OCI-LY1 (cell line): ENCODE measurements around the gene GALNTL6.

Experiments used
- H2AFZ ChIP-seq: fragments of 200-600 bp; sonication (generic), shearing (Covaris generic); 2 replicates; pipeline ENCODE4 v1.6.0; 2014; ENCODE audit warnings: antibody characterized with exemption, mild to moderate bottlenecking, low read length
- H3F3A ChIP-seq: fragments of 200-600 bp; sonication (generic), shearing (Covaris generic); 2 replicates; pipeline ENCODE4 v1.6.0; 2014; ENCODE audit warnings: mild to moderate bottlenecking, antibody characterized with exemption, low read length, moderate library complexity; ENCODE audit not compliant: insufficient read depth
- H3K27ac ChIP-seq: fragments of 200-600 bp; sonication (generic); 2 replicates; pipeline ENCODE4 v1.5.1; 2014; ENCODE audit warnings: low read length, mixed run types, mild to moderate bottlenecking, low read depth; ENCODE audit not compliant: poor library complexity, severe bottlenecking
- H3K27me3 ChIP-seq: fragments of 200-600 bp; sonication (generic); 2 replicates; pipeline ENCODE4 v1.6.0; 2014; ENCODE audit warnings: antibody characterized with exemption, mild to moderate bottlenecking, low read length, moderate library complexity; ENCODE audit not compliant: insufficient read depth
- H3K36me3 ChIP-seq: fragments of 200-600 bp; sonication (generic); 2 replicates; pipeline ENCODE4 v1.6.1; 2014; ENCODE audit warnings: mild to moderate bottlenecking, antibody characterized with exemption, low read length, moderate library complexity, mixed read lengths; ENCODE audit not compliant: insufficient read depth
- H3K4me1 ChIP-seq: fragments of 200-600 bp; sonication (generic); 2 replicates; pipeline ENCODE4 v1.5.1; 2014; ENCODE audit warnings: mild to moderate bottlenecking, low read length, moderate library complexity; ENCODE audit not compliant: insufficient read depth, severe bottlenecking
- H3K4me2 ChIP-seq: fragments of 200-600 bp; sonication (generic), shearing (Covaris generic); 2 replicates; pipeline ENCODE4 v1.6.1; 2014; ENCODE audit warnings: low read length
- H3K4me3 ChIP-seq: fragments of 200-600 bp; sonication (generic); 2 replicates; pipeline ENCODE4 v1.5.1; 2014; ENCODE audit warnings: low read length, low read depth, mild to moderate bottlenecking, mixed read lengths; ENCODE audit not compliant: poor library complexity, severe bottlenecking
- H3K79me2 ChIP-seq: fragments of 200-600 bp; shearing (Covaris generic); 2 replicates; pipeline ENCODE4 v1.6.1; 2016; ENCODE audit warnings: mixed run types, low read length, mixed read lengths; ENCODE audit not compliant: insufficient read depth
- H3K9ac ChIP-seq: fragments of 200-600 bp; sonication (generic), shearing (Covaris generic); 2 replicates; pipeline ENCODE4 v1.6.1; 2014; ENCODE audit warnings: mild to moderate bottlenecking, low read length, mixed read lengths
- H3K9me2 ChIP-seq: fragments of 200-600 bp; sonication (generic), shearing (Covaris generic); 2 replicates; pipeline ENCODE4 v1.6.1; 2014; ENCODE audit warnings: low read depth, mild to moderate bottlenecking, low read length, mixed read lengths
- H3K9me3 ChIP-seq: fragments of 200-600 bp; shearing (Covaris generic); 2 replicates; pipeline ENCODE4 v1.6.1; 2014; ENCODE audit warnings: low read length, mixed read lengths
- H4K20me1 ChIP-seq: fragments of 200-600 bp; sonication (generic), shearing (Covaris generic); 2 replicates; pipeline ENCODE4 v1.6.0; 2016; ENCODE audit warnings: mild to moderate bottlenecking, low read length; ENCODE audit not compliant: insufficient read depth
- CTCF ChIP-seq: fragments of 200-600 bp; sonication (generic), shearing (Covaris generic); IDR thresholded peaks from 2 replicates; pipeline ENCODE4 v1.5.1; 2017; ENCODE audit warnings: mild to moderate bottlenecking, antibody characterized with exemption, low read length, moderate library complexity, mixed read lengths
- EZH2 ChIP-seq: fragments of 200-600 bp; sonication (generic), shearing (Covaris generic); IDR thresholded peaks from 2 replicates; pipeline ENCODE4 v1.8.0; 2017; ENCODE audit warnings: borderline replicate concordance, mixed run types, mild to moderate bottlenecking, antibody characterized with exemption, low read length, moderate library complexity, mixed read lengths

GALNTL6 gene

DNA sequence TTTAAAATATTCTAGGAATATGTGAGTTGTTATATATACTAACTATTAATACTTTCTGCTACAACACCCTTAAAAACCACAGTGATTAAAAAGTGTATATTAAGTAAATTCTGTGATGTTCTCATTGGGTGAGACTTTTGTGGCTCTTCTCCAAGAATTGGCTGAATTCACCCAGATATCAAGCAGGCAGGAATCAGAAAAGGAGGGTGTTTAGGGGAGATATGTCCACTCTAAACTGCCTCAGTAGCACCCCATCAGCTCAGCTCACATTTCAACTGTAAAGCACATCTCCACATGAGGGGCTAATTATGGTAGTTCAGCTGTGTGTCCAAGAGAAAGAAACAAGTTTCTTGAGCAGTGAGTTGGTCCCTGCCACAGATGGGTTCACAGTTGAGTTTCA is 165.0 kb downstream of the GALNTL6 start:
- no peaks in the 10 kb centered on the region for H3K9me3 ChIP-seq
- no peaks in the 10 kb centered on the region for H3K27me3 ChIP-seq
- no peak overlapping the region for H3K4me2 ChIP-seq
- no peaks in the 10 kb centered on the region for H4K20me1 ChIP-seq
- H3K4me1 ChIP-seq = no peaks in the 10 kb centered on the region
- H3K27ac ChIP-seq = no peak overlapping the region
- H3K9me2 ChIP-seq = no peaks in the 10 kb centered on the region
- no peaks in the 10 kb centered on the region for H3K79me2 ChIP-seq
- no peaks in the 10 kb centered on the region for H3K36me3 ChIP-seq
- H3K4me3 ChIP-seq = no peak overlapping the region
- no peaks in the 10 kb centered on the region for H3F3A ChIP-seq
- H3K9ac ChIP-seq = no peak overlapping the region
- H2AFZ ChIP-seq = no peak overlapping the region
- TF ChIP-seq EZH2 (no peak), CTCF (no peak)

DNA sequence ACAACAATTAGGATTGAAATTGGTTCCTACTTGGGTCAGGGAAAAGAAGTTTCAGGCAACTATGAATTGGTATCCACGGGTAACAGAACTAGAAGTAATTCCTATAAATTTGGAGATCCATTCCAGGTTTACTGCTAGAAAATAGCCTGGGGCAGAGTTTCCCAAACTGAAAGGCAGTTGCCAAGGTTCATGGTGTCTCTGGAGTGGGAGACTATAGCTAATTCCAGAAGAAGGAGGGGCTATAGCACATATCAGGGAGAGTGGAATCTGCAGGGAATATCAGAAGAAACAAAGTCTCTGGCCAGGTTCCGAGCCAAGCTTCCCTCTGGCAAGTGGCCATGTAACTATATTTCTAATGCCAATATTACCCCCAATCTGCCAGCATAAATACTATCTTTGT is 166.3 kb downstream of the GALNTL6 start:
- Histone ChIP-seq H3K79me2 (no peaks in the 10 kb centered on the region), H3K27me3 (no peaks in the 10 kb centered on the region), H3K27ac (no peak overlapping the region), H3K36me3 (no peaks in the 10 kb centered on the region), H3K4me2 (no peak overlapping the region), H3K9me3 (no peaks in the 10 kb centered on the region), H3F3A (no peaks in the 10 kb centered on the region), H3K9me2 (no peaks in the 10 kb centered on the region), H4K20me1 (no peaks in the 10 kb centered on the region), H3K9ac (no peak overlapping the region), H2AFZ (no peak overlapping the region), H3K4me1 (no peaks in the 10 kb centered on the region), H3K4me3 (no peak overlapping the region)
- TF ChIP-seq CTCF (no peak), EZH2 (no peak)

- Histone ChIP-seq H3K9me2 (no peaks in the 10 kb centered on the region), H3F3A (no peaks in the 10 kb centered on the region), H3K9me3 (no peaks in the 10 kb centered on the region), H3K4me1 (no peaks in the 10 kb centered on the region), H4K20me1 (no peaks in the 10 kb centered on the region), H3K4me2 (no peak overlapping the region), H3K27me3 (no peaks in the 10 kb centered on the region), H3K27ac (no peak overlapping the region), H2AFZ (no peak overlapping the region), H3K4me3 (no peak overlapping the region), H3K9ac (no peak overlapping the region), H3K36me3 (no peaks in the 10 kb centered on the region), H3K79me2 (no peaks in the 10 kb centered on the region)
- TF ChIP-seq EZH2 (no peak), CTCF (no peak)
Measured at GRCh38 chr4:171981185-171981584, 168.0 kb downstream of the GALNTL6 start.
